NB4 (cell line): ENCODE measurements around the gene PTGER2.

Experiments
- DNase-seq: peaks from one replicate; pipeline ENCODE4 v3.0.0; 2010; ENCODE audit warnings: low read depth
- H3K4me3 ChIP-seq: one replicate; pipeline ENCODE4 v1.5.1; 2011; ENCODE audit warnings: mild to moderate bottlenecking, low read depth, low read length, moderate library complexity
- MYC ChIP-seq: IDR thresholded peaks from 2 replicates; pipeline ENCODE4 v1.6.1; 2011; ENCODE audit warnings: low read depth, low read length
- POLR2A ChIP-seq: IDR thresholded peaks from 2 replicates; pipeline ENCODE4 v1.6.1; 2011; ENCODE audit warnings: mild to moderate bottlenecking; ENCODE audit not compliant: insufficient read length; ENCODE audit errors: extremely low read depth
- TF ChIP-seq, protein P1 (sequence below): IDR thresholded peaks from one replicate; pipeline ENCODE4 v1.5.1; 2012; ENCODE audit warnings: low read depth, low read length
- TF ChIP-seq, protein P2 (sequence below): IDR thresholded peaks from 2 replicates; pipeline ENCODE4 v1.6.1; 2011; ENCODE audit warnings: low read depth, low read length

Gene PTGER2

DNA sequence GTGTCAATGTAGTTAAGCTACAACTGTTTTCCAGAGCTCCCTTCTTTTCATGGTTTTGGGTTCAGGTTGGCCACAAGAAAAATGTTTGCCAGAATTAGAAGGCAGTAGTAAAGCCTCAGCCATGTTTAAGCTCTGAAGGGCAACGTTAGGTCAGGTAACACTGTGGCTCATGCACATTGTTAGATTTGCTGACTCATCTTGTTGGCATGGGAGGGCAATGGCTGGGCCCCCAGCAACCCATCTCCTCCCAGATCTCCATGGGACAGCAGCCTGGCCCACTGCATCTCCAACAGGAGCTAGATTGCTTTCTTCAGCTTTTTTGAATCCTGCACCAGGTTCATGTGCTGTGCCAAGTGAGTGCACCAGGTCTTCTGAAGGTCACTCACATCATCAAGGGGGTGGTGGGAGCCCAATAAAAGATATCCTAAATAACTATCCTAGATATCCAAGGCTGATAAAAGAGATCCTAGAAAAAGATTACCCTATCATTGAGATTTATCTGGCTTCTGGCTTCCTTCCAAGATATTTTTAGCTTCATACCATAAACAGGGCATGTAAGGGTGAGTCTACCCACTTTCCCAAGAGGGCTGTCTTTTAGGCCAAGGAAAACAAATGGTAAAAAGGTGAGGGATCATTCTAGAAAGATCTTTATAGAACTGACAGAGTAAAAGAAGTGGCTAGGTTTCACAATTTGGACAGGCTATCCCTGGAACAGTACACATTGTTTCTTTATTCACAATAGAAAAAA is 28.9 kb downstream of the PTGER2 start:
- DNase-seq = no peak
- TF ChIP-seq MYC = no peak
- TF ChIP-seq, protein P1, sequence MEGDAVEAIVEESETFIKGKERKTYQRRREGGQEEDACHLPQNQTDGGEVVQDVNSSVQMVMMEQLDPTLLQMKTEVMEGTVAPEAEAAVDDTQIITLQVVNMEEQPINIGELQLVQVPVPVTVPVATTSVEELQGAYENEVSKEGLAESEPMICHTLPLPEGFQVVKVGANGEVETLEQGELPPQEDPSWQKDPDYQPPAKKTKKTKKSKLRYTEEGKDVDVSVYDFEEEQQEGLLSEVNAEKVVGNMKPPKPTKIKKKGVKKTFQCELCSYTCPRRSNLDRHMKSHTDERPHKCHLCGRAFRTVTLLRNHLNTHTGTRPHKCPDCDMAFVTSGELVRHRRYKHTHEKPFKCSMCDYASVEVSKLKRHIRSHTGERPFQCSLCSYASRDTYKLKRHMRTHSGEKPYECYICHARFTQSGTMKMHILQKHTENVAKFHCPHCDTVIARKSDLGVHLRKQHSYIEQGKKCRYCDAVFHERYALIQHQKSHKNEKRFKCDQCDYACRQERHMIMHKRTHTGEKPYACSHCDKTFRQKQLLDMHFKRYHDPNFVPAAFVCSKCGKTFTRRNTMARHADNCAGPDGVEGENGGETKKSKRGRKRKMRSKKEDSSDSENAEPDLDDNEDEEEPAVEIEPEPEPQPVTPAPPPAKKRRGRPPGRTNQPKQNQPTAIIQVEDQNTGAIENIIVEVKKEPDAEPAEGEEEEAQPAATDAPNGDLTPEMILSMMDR = no peak
- TF ChIP-seq, protein P2, sequence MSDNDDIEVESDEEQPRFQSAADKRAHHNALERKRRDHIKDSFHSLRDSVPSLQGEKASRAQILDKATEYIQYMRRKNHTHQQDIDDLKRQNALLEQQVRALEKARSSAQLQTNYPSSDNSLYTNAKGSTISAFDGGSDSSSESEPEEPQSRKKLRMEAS = no peak
- TF ChIP-seq POLR2A = no peak
- no peak overlapping the region for H3K4me3 ChIP-seq

DNA sequence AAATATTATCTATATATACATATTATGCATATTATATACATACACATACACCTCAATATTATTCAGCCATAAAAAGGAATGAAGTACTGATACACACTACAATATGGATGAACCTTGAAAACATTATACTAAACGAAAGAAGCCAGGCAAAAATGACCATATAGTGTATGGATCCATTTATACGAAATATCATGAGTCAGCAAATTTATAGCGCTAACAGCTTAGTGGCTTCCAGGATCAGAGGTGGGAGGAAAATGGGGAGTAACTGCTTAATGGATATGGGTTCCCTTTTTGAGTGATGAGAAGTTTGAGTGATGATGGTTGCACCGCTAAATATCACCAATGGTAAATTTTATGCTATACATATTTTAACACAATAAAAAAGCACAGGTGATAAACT is 32.7 kb downstream of the PTGER2 start:
- DNase-seq = no peak
- no peak for TF ChIP-seq MYC
- H3K4me3 ChIP-seq = no peak overlapping the region

DNA sequence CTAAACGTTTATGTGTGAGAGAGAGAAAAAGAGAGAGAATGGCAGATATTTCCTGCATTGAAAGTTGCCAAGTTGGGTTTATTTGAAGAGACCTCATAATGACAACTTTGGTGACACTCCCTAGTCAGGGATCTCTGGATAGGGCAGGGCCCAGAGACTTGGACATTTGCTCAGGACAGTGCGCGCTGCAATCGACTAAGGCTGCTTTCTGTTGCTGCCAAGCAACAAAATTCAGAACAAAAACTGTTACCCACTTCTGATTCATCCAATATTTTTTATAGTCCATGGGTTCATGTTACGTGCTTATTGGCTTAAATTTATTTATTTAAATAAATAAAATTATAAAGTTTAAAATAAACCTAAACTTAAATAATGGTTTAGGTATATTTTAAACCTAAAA is 34.2 kb downstream of the PTGER2 start:
- TF ChIP-seq POLR2A (no peak), MYC (no peak)
- TF ChIP-seq, protein P1 = no peak
- TF ChIP-seq, protein P2 = no peak
- H3K4me3 ChIP-seq = no peak overlapping the region
- no peak for DNase-seq

DNA sequence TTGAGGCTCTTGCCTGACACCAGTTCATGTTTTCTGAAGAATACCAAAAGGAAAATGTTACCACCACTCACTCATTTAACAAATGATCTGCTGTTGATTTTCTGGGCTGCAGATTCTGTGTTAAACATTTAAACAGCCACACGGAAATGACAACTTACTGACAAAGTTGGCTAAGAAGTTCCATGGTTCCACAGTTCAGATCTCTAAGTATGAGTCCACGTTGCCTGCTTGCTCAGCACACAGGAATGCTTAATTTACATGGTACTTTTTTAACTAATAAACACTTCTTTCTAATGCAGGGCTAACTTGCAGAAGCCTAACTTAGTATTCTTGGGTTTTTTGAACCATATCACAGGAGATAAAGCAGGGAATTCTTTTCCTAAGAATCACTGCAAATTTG is 34.7 kb downstream of the PTGER2 start:
- no peak overlapping the region for H3K4me3 ChIP-seq
- no peak for TF ChIP-seq MYC
- no peak for DNase-seq

DNA sequence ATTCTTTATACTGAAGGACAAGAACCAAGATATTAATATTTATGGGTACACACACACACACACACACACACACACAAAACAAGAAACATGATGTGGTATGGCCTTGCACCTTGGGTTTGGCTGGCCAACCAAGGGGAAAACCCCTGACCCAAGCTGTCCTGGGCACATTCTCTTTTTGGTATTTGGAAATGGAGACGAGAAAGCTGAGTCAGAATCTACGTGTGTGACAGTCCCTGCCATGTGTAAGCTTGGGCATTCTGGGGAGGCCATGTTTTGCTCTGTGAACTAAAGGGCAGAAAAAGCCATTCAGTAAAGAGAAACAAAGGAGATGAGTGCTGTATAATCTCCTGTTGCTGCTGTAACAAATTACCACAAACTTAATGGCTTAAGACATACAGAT is 35.6 kb downstream of the PTGER2 start:
- no peak overlapping the region for H3K4me3 ChIP-seq
- DNase-seq = no peak
- TF ChIP-seq, protein P2 = no peak
- TF ChIP-seq, protein P1 = no peak
- TF ChIP-seq MYC = no peak
- TF ChIP-seq POLR2A = no peak

DNA sequence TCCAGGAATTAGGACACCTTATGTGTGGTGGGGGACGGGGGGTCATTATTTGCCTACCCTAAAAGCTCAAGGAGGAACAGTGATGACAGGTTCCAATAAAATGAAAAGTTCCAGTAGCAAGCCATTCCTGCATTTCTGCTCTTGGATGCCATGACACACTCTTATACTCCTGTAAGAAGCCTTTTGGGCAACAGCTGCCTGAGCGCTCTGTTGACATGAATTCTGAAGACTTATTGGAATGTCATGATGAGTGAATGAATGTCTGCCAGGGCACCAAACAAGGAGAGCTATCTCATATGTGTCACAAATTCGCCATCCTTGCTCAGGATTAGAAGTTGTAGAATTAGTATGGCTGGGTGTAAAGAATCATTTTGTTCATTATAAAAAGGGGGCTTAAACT is 36.3 kb downstream of the PTGER2 start:
- H3K4me3 ChIP-seq = no peak overlapping the region
- TF ChIP-seq, protein P2 = no peak
- TF ChIP-seq, protein P1 = no peak
- TF ChIP-seq POLR2A = no peak
- DNase-seq = no peak

DNA sequence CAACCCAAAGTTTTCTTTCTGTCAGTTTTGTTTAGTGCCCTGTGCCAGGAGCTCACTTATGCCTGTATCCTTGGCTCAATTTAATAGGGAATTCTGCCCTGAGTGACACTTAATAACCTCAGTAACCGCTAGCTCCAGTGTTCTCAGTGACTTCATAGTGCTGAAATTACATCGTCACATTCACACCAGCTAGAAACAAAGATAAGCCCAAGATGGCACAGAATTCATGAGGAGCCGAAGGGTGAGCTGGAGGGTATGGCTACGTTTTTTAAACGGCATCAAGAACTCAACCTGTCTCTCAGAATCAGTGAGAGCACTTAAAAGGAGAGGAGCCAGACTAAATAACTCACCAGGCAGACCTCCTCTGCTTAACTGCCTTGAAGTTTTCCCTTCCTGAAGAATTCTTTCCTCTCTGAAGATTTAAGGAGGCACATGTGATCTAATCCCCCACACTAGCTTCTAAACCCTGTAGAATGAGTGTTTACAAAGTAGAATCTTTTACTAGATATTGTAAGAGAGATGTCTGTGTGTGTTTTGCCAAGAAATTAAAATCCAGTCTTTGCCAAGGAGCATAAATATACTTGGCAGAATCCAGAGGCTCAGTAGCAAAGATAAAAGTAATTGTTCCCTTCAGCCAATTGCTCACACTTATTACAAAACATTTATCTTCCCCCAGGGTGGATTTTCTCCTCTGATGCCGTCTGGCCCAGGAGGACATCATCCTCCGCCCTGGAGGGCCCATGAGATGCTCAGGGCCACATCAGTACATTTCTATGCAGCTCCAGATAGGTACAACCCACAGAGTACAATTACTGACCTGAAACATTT is 37.3 kb downstream of the PTGER2 start:
- DNase-seq = no peak
- H3K4me3 ChIP-seq = no peak overlapping the region
- TF ChIP-seq POLR2A (no peak), MYC (no peak)
- TF ChIP-seq, protein P2 = no peak
- TF ChIP-seq, protein P1 = no peak
